Fibroblast of lung (primary cell): ENCODE data around the gene BBC3. TPM values are rescaled to one million over a fixed set of nuclear protein-coding genes. Genes with fewer than 3 reads are reported as not detected.

Experiments used
- DNase-seq, 2 donors: peaks; one replicate each; pipeline versions ENCODE4 v3.0.0 to v3.0.0-alpha.2; 2010; ENCODE audit warnings: low read depth in 2 of 2
- H2AFZ ChIP-seq: 2 replicates; pipeline ENCODE4 v1.5.1; 2012; ENCODE audit warnings: low read length, control low read depth, inconsistent platforms
- H3K27ac ChIP-seq: 2 replicates; pipeline ENCODE4 v1.5.1; 2011; ENCODE audit warnings: low read length, control low read depth; ENCODE audit not compliant: insufficient read depth
- H3K27me3 ChIP-seq: 2 replicates; pipeline ENCODE4 v1.5.1; 2011; ENCODE audit warnings: mild to moderate bottlenecking, low read length; ENCODE audit not compliant: control insufficient read depth, insufficient read depth
- H3K36me3 ChIP-seq: 2 replicates; pipeline ENCODE4 v1.5.1; 2011; ENCODE audit warnings: low read length; ENCODE audit not compliant: control insufficient read depth, insufficient read depth
- H3K4me1 ChIP-seq: 2 replicates; pipeline ENCODE4 v1.5.1; 2011; ENCODE audit warnings: low read length; ENCODE audit not compliant: control insufficient read depth, insufficient read depth; ENCODE audit errors: extremely low read depth
- H3K4me2 ChIP-seq: 2 replicates; pipeline ENCODE4 v1.5.1; 2011; ENCODE audit warnings: low read length, control low read depth; ENCODE audit not compliant: insufficient read depth; ENCODE audit errors: extremely low read depth
- H3K4me3 ChIP-seq, 4 experiments: fragments of 200-600 bp in 1 of 4; sonication (generic) in 1 of 4; replicated peaks in 1 of 4; 2 replicates each; pipeline ENCODE4 v1.5.1; 2011 to 2016; ENCODE audit warnings: low read length in 4 of 4, low read depth in 3 of 4, mild to moderate bottlenecking in 3 of 4, control low read depth in 2 of 4, inconsistent platforms in 1 of 4, mixed read lengths in 1 of 4; ENCODE audit not compliant: insufficient read depth in 1 of 4; ENCODE audit errors: control extremely low read depth in 1 of 4
- H3K79me2 ChIP-seq: 2 replicates; pipeline ENCODE4 v1.5.1; 2012; ENCODE audit warnings: mild to moderate bottlenecking, low read length, inconsistent platforms; ENCODE audit not compliant: control insufficient read depth, insufficient read depth
- H3K9ac ChIP-seq: 2 replicates; pipeline ENCODE4 v1.5.1; 2011; ENCODE audit warnings: mild to moderate bottlenecking, low read length, control low read depth; ENCODE audit not compliant: insufficient read depth
- H3K9me3 ChIP-seq: 2 replicates; pipeline ENCODE4 v1.5.1; 2012; ENCODE audit warnings: low read depth, low read length; ENCODE audit not compliant: control insufficient read depth, insufficient read depth
- H4K20me1 ChIP-seq: 2 replicates; pipeline ENCODE4 v1.5.1; 2011; ENCODE audit warnings: low read length; ENCODE audit not compliant: control insufficient read depth, insufficient read depth; ENCODE audit errors: extremely low read depth
- EZH2 ChIP-seq: IDR thresholded peaks from 2 replicates; pipeline ENCODE4 v1.5.1; 2012; ENCODE audit warnings: low read length, control low read depth, mild to moderate bottlenecking; ENCODE audit errors: missing control alignments
- polyA plus RNA-seq, 2 donors: library from polyadenylated mRNA; depleted of rRNA in 1 of 2; stranded (reverse) in 1 of 2; unstranded in 1 of 2; fragments of >200 nt; gene quantifications; 2 replicates each; pipeline ENCODE4 v1.2.1, GENCODE V29; 2011 to 2012; ENCODE audit warnings: missing spikeins in 1 of 2
- total RNA-seq: library from RNA; depleted of rRNA; stranded (reverse); fragments of >200 nt; gene quantifications from 2 replicates; pipeline ENCODE4 v1.2.1, GENCODE V29; 2014
- TF ChIP-seq, protein P1 (sequence below), 2 donors: IDR thresholded peaks in 1 of 2; conservative IDR thresholded peaks in 1 of 2; 1 replicate in 1 of 2; 2 replicates in 1 of 2; pipeline ENCODE4 v1.5.1; 2011 to 2012; ENCODE audit warnings: low read length in 2 of 2, control low read depth in 1 of 2, inconsistent platforms in 1 of 2, low read depth in 1 of 2, mild to moderate bottlenecking in 1 of 2

The BBC3 gene
- total and polyA plus RNA-seq, 2 donors (not counting 1 experiment from before 2014, with no cell fraction given): 2.4 to 37.7 TPM

DNA sequence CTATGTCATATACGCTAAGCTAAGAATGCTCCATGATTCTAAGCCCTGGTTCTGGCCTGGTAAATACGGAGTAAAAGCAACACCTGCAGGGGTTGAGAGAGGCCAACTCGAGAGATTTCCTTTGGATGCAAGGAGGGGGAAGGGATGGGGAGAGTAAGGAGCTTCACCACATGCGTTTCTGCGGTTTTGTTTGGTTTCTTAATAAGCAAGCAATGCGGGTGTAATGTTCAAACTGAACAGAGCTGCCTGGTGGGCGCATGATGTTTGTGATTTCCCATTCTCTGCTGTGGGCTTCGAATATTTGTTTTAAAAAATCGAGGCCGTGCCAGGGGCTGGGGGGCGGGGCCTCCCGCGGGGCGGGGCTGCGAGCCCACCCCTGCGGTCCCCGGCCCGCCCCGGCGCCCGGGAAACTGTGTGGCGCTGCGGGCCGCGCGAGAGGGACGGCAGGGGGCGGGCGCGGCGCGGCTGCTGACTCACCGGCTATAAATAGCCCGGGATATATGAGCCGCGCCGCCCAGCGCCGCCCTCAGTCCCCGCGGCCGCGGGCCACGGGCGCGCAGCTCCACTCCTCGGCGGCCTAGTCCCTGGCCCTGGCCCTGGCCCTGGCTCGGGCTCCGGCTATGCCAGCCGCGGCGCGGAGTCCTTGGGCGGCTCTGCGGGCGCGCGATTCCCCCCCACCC is 5.1 kb downstream of the BBC3 start:
- peak; percentile 79 to 87 for DNase-seq
- Histone ChIP-seq H2AFZ (no peak overlapping the region), H3K9me3 (no peaks in the 10 kb centered on the region), H3K4me3 (peak overlapping the region in 1 of 4 experiments; percentile 99), H3K79me2 (peaks cover 23% of the 10 kb centered on the region), H3K27me3 (no peaks in the 10 kb centered on the region), H3K4me1 (peaks cover 20% of the 10 kb centered on the region), H3K9ac (peak overlapping the region; percentile 67), H3K27ac (peak overlapping the region; percentile 97), H3K36me3 (peaks cover 13% of the 10 kb centered on the region), H3K4me2 (peak overlapping the region; percentile 67), H4K20me1 (no peaks in the 10 kb centered on the region)
- TF ChIP-seq EZH2: no peak
- TF ChIP-seq, protein P1, sequence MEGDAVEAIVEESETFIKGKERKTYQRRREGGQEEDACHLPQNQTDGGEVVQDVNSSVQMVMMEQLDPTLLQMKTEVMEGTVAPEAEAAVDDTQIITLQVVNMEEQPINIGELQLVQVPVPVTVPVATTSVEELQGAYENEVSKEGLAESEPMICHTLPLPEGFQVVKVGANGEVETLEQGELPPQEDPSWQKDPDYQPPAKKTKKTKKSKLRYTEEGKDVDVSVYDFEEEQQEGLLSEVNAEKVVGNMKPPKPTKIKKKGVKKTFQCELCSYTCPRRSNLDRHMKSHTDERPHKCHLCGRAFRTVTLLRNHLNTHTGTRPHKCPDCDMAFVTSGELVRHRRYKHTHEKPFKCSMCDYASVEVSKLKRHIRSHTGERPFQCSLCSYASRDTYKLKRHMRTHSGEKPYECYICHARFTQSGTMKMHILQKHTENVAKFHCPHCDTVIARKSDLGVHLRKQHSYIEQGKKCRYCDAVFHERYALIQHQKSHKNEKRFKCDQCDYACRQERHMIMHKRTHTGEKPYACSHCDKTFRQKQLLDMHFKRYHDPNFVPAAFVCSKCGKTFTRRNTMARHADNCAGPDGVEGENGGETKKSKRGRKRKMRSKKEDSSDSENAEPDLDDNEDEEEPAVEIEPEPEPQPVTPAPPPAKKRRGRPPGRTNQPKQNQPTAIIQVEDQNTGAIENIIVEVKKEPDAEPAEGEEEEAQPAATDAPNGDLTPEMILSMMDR (conservative IDR thresholded peaks at IDR 0.05 in 1 of 2, IDR thresholded peaks at IDR 0.05 in 1 of 2; ENCODE audit: low read depth in 1 of 2, low read length in 2 of 2): no peak

DNA sequence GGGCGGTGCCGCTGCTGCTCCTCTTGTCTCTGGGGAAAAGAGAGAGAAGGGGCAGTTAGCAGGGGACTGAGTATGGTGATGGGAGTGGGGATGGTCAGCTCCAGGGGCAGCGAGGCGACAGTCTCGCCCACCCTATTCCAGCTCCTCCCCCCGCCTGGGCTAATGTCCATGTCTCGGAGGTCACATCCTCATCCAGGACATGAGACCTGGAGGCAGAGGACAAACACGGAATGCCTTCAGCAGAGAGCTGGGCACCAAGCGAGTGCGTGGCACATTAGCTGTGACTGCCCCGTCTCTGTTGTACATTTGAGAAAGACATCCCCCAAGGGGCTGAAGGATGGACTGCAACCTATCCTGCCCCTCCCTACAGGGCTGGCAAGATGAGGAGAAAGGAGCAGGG is 9.1 kb downstream of the BBC3 start:
- H3K4me2 ChIP-seq: no peak overlapping the region
- no peaks in the 10 kb centered on the region for H3K27me3 ChIP-seq
- peaks cover 1% of the 10 kb centered on the region for H3K79me2 ChIP-seq
- no peak for DNase-seq
- no peak for TF ChIP-seq EZH2
- TF ChIP-seq, protein P1 (conservative IDR thresholded peaks at IDR 0.05 in 1 of 2, IDR thresholded peaks at IDR 0.05 in 1 of 2; ENCODE audit: low read depth in 1 of 2, low read length in 2 of 2): no peak
- H4K20me1 ChIP-seq: no peaks in the 10 kb centered on the region
- no peaks in the 10 kb centered on the region for H3K9me3 ChIP-seq
- peaks cover 17% of the 10 kb centered on the region for H3K36me3 ChIP-seq
- no peak overlapping the region for H2AFZ ChIP-seq
- H3K4me3 ChIP-seq: no peak overlapping the region
- no peak overlapping the region for H3K9ac ChIP-seq
- H3K4me1 ChIP-seq: peaks cover 8% of the 10 kb centered on the region
- H3K27ac ChIP-seq: no peak overlapping the region

DNA sequence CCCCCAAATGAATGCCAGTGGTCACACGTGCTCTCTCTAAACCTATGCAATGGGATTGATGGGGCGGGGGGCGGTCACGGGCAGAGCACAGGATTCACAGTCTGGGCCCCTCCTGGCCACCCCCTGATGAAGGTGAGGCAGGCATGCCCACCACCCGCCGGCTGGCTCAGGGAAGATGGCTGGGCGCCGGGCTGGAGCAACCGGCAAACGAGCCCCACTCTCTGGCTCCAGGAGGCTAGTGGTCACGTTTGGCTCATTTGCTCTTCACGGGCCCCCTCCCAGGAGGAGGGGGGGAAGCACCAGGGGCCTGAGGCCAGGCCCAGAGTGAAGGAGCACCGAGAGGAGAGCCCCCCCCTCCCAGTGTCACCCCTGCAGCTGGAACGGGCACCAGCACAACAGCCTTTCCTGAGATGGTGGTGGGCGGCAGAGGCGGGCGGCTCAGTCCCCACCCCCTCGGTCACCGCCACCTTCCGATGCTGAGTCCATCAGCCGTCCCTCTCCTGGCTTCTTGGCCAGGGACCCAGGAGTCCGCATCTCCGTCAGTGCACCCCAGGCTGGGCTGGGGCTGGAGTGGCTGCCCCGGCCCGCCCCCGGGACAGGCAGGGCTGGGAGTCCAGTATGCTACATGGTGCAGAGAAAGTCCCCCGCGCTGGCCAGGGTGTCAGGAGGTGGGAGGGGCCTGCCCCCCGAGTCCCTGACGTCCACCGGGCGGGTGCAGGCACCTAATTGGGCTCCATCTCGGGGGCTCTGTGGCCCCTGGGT is 9.7 kb downstream of the BBC3 start:
- Histone ChIP-seq H3K27ac (no peak overlapping the region), H3K9me3 (no peaks in the 10 kb centered on the region), H3K9ac (no peak overlapping the region), H3K79me2 (no peaks in the 10 kb centered on the region), H3K36me3 (peaks cover 17% of the 10 kb centered on the region), H2AFZ (no peak overlapping the region), H3K27me3 (no peaks in the 10 kb centered on the region), H3K4me1 (peaks cover 4% of the 10 kb centered on the region), H3K4me3 (no peak overlapping the region), H4K20me1 (no peaks in the 10 kb centered on the region), H3K4me2 (no peak overlapping the region)
- DNase-seq: no peak
- TF ChIP-seq, protein P1 (conservative IDR thresholded peaks at IDR 0.05 in 1 of 2, IDR thresholded peaks at IDR 0.05 in 1 of 2; ENCODE audit: low read depth in 1 of 2, low read length in 2 of 2): no peak
- no peak for TF ChIP-seq EZH2
